ENCODE measurements around the gene PLAAT2. TPM values are rescaled to one million over a fixed set of nuclear protein-coding genes. Genes with fewer than 3 reads are reported as not detected.

The PLAAT2 gene
- total and polyA plus RNA-seq, 2 of the 13 experiments (the other 11 are each of a cell fraction or from before 2014, with no cell fraction given): 0.22 TPM; not detected in 1

DNA sequence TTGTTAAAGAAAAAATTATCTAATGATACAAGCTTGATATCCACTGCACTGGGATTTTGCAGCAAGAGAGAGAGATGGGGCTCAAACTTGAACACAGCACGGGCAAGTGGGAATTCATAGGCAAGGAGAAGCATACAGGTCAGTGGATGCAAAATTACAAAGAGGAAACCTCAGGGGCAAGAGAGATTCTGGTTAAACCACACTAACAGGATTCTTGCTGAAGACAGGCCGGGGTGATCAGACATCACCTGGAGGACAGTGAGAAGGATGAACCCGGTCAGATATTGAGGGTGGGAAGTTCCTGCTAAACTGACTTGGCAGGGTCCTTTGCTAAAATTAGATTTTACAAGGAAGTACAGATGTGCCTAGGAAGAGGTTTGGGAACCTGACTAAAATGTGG lies 29.1 kb downstream of the PLAAT2 start (continued):
- TF ChIP-seq ZBTB26 (CRISPR knock-in tag; IDR thresholded peaks at IDR 0.05; ENCODE audit: borderline replicate concordance) (no peak), GATA4 (IDR thresholded peaks at IDR 0.05; ENCODE audit: borderline replicate concordance, low read depth) (no peak)
- TF ChIP-seq, protein P1, sequence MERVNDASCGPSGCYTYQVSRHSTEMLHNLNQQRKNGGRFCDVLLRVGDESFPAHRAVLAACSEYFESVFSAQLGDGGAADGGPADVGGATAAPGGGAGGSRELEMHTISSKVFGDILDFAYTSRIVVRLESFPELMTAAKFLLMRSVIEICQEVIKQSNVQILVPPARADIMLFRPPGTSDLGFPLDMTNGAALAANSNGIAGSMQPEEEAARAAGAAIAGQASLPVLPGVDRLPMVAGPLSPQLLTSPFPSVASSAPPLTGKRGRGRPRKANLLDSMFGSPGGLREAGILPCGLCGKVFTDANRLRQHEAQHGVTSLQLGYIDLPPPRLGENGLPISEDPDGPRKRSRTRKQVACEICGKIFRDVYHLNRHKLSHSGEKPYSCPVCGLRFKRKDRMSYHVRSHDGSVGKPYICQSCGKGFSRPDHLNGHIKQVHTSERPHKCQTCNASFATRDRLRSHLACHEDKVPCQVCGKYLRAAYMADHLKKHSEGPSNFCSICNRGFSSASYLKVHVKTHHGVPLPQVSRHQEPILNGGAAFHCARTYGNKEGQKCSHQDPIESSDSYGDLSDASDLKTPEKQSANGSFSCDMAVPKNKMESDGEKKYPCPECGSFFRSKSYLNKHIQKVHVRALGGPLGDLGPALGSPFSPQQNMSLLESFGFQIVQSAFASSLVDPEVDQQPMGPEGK (CRISPR knock-in tag; IDR thresholded peaks at IDR 0.05): no peak

DNA sequence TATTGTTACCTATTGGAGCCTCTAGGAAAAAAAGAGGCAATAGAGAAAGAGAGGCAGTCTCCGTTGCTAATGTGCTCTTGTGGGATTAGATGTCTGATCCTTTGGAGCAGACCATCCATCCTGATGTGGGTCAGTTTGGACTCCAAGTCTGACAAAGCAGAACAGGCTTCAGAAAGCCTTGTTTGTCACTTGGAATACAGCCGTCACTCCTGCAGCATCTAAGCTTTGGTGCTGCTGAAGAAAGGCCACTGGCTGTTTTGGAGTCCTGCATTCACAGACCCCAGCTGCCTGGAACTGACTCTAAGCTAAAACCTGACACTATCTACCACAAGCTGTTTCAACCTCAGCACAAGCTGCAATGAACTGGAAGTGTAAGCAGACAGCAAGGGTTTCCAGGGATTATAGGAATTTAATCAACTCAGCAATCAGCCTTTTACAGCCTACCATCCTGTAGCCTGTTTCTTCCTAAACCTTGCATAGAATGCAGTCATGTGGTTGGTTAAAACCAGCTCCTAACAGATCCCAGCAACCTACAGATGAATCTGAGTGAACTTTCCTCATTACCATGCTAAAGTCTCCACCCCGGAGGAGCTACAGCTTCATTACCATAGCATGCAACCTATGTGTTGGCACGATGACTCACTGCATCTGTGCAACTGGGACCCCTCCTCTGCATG lies 30.2 kb downstream of the PLAAT2 start:
- H4K20me1 ChIP-seq (ENCODE audit: insufficient read depth, low read length): no peaks in the 10 kb centered on the region
- H3K4me3 ChIP-seq (replicated peaks in 1 of 3; ENCODE audit: insufficient read depth in 1 of 3, low read depth in 2 of 3, low read length in 3 of 3): no peak overlapping the region
- CTCF ChIA-PET (ENCODE audit: low intra/inter-chr PET ratio, low total read pairs): no interaction called here
- WGBS (ENCODE audit: low lambda C conversion rate): 27% methylated on average over 3 of the region's 4 CpGs
- POLR2A ChIA-PET: no interaction called here
- H3K27me3 ChIP-seq (ENCODE audit: control insufficient read depth in 1 of 2, insufficient read depth in 2 of 2, low read length in 2 of 2): 0 out of 5 replicates have a peak, but pooled peaks cover 0 to 17% of the 10 kb centered on the region in 2 experiments
- in situ Hi-C loops (cut with HindIII; ENCODE audit: extremely low pct_ligation_motif_present, low pct_unique_long_range_greater_than_20kb) (no loop called here), intact Hi-C loops (cut with micrococcal nuclease; ENCODE audit: unreplicated experiment) (no loop called here)
- TF ChIP-seq NFKBIZ (CRISPR knock-in tag; IDR thresholded peaks at IDR 0.05) (no peak), ZNF253 (CRISPR knock-in tag; IDR thresholded peaks at IDR 0.05; ENCODE audit: borderline replicate concordance) (no peak), CC2D1A (CRISPR knock-in tag; IDR thresholded peaks at IDR 0.05) (no peak), ZMAT3 (CRISPR knock-in tag; conservative IDR thresholded peaks at IDR 0.05) (no peak), CBFB (CRISPR knock-in tag; IDR thresholded peaks at IDR 0.05) (no peak), KDM6A (CRISPR knock-in tag; IDR thresholded peaks at IDR 0.05; ENCODE audit: low read depth) (no peak), ZNF563 (CRISPR knock-in tag; IDR thresholded peaks at IDR 0.05) (no peak), ZUFSP (CRISPR knock-in tag; IDR thresholded peaks at IDR 0.05; ENCODE audit: borderline replicate concordance) (no peak), SP1 (IDR thresholded peaks at IDR 0.05) (no peak), SP1 (CRISPR knock-in tag; IDR thresholded peaks at IDR 0.05) (no peak)
- H3K27ac ChIP-seq (ENCODE audit: extremely low read length, insufficient read depth, low read length): no peak overlapping the region
- DNase-seq (ENCODE audit: low spot score): no peak
- no TSS peak for BruUV-seq (replicated peaks)
- FAIRE-seq: no peak
- H2AFZ ChIP-seq (ENCODE audit: low read length): no peak overlapping the region
- no peak overlapping the region for H3K9ac ChIP-seq (ENCODE audit: insufficient read depth, low read depth, low read length)
- no peaks in the 10 kb centered on the region for H3K9me3 ChIP-seq (ENCODE audit: low read length)
- ATAC-seq: no peak
- no peaks in the 10 kb centered on the region for H3K79me2 ChIP-seq (ENCODE audit: insufficient read depth, low read length)
- H3K4me1 ChIP-seq (ENCODE audit: insufficient read depth, low read length): peaks cover 35% of the 10 kb centered on the region
- H3K4me2 ChIP-seq (ENCODE audit: low read depth, low read length): no peak overlapping the region
- H3K36me3 ChIP-seq (replicated peaks in 1 of 2; ENCODE audit: control insufficient read depth in 1 of 2, insufficient read depth in 2 of 2, low read length in 2 of 2): no peaks in the 10 kb centered on the region
